ENCODE measurements around the gene KLB. TPM values are rescaled to one million over a fixed set of nuclear protein-coding genes. Genes with fewer than 3 reads are reported as not detected.

Gene KLB
- total and polyA plus RNA-seq, 2 of the 4 experiments (the other 2 are of a cell fraction), result not detected

GRCh38 chr4:39450618-39451017, 43.9 kb downstream of the KLB start:
- Histone ChIP-seq H3K23ac (ENCODE audit: low read depth, low read length) (no peak overlapping the region), H3K27me3 (ENCODE audit: control insufficient read depth, insufficient read depth, low read length) (no peaks in the 10 kb centered on the region), H4K8ac (ENCODE audit: low read depth in 2 of 2, low read length in 2 of 2) (no peak overlapping the region), H3K9me3 (ENCODE audit: control insufficient read depth, insufficient read depth, low read length) (no peaks in the 10 kb centered on the region), H2BK20ac (ENCODE audit: low read depth, low read length) (no peak overlapping the region), H3K56ac (ENCODE audit: extremely low read depth, insufficient read depth, low read length) (no peak overlapping the region), H3K36me3 (ENCODE audit: control insufficient read depth, insufficient read depth, low read length) (peaks cover 31% of the 10 kb centered on the region), H3K9ac (ENCODE audit: low read depth, low read length) (no peak overlapping the region), H3K4me2 (ENCODE audit: low read depth, low read length) (no peak overlapping the region), H4K91ac (ENCODE audit: insufficient read depth, low read depth, low read length) (no peak overlapping the region), H3K27ac (ENCODE audit: insufficient read depth, low read length) (no peak overlapping the region), H3K79me1 (ENCODE audit: low read depth in 1 of 2, low read length in 2 of 2) (peaks cover 18 to 28% of the 10 kb centered on the region in 2 experiments), H2BK120ac (ENCODE audit: low read depth, low read length) (no peak overlapping the region), H3K18ac (ENCODE audit: low read depth, low read length) (no peak overlapping the region), H2BK15ac (ENCODE audit: low read depth, low read length) (no peak overlapping the region), H2AFZ (replicated peaks; ENCODE audit: low read length, poor library complexity) (no peak overlapping the region), H4K20me1 (ENCODE audit: insufficient read depth, low read length) (peaks cover 34% of the 10 kb centered on the region), H2BK5ac (ENCODE audit: low read depth, low read length, poor library complexity, severe bottlenecking) (no peak overlapping the region), H3K9me1 (ENCODE audit: insufficient read depth, low read length) (no peaks in the 10 kb centered on the region), H4K5ac (ENCODE audit: low read depth, low read length) (no peak overlapping the region), H3K4me3 (ENCODE audit: insufficient read depth, low read depth, low read length) (no peak overlapping the region), H3K14ac (replicated peaks; ENCODE audit: low read depth, low read length) (no peak overlapping the region), H2AK9ac (replicated peaks; ENCODE audit: low read depth, low read length, poor library complexity) (no peak overlapping the region), H3K4ac (ENCODE audit: low read depth, low read length) (no peak overlapping the region), H3K4me1 (ENCODE audit: control insufficient read depth, insufficient read depth, low read length) (peaks cover 4% of the 10 kb centered on the region; the same call in 1 of the 2 replicates), H2AK5ac (ENCODE audit: low read depth, low read length) (no peak overlapping the region)
- ChIA-PET POLR2A (ENCODE audit: unreplicated experiment) (no interaction called here), CTCF (interaction anchor here (0.6 kb wide), 1 partner anchor 23 kb away, joined by 4 read pairs; no protein-coding TSS in a partner anchor)
- no peak for TF ChIP-seq ELK1 (IDR thresholded peaks at IDR 0.05; ENCODE audit: borderline replicate concordance, low read depth, low read length)
- TF ChIP-seq CHD1 (IDR thresholded peaks at IDR 0.05; ENCODE audit: low read depth, low read length), result no peak
- TF ChIP-seq CEBPB (IDR thresholded peaks at IDR 0.05; ENCODE audit: low read depth, low read length), result no peak
- TF ChIP-seq RCOR1 (IDR thresholded peaks at IDR 0.05; ENCODE audit: insufficient replicate concordance, low read length), result no peak
- TF ChIP-seq MAFK (IDR thresholded peaks at IDR 0.05; ENCODE audit: low read depth, low read length), result no peak
- TF ChIP-seq SMC3 (IDR thresholded peaks at IDR 0.05; ENCODE audit: low read depth, low read length), result no peak
- TF ChIP-seq MXI1 (IDR thresholded peaks at IDR 0.05; ENCODE audit: borderline replicate concordance, low read depth, low read length), result no peak
- TF ChIP-seq BHLHE40 (IDR thresholded peaks at IDR 0.05; ENCODE audit: low read depth, low read length), result no peak
- TF ChIP-seq POLR2A (IDR thresholded peaks at IDR 0.05; ENCODE audit: low read depth, low read length), result no peak
- TF ChIP-seq RAD21 (IDR thresholded peaks at IDR 0.05; ENCODE audit: low read length), result no peak
- no peak for TF ChIP-seq MAZ (IDR thresholded peaks at IDR 0.05; ENCODE audit: borderline replicate concordance, low read depth, low read length)
- TF ChIP-seq CTCF (conservative IDR thresholded peaks at IDR 0.05; ENCODE audit: low read depth, low read length), result no peak
- TF ChIP-seq USF2 (IDR thresholded peaks at IDR 0.05; ENCODE audit: low read depth, low read length), result no peak
- ATAC-seq (ENCODE audit: low read depth) (no peak), DNase-seq (no peak)
- in situ Hi-C loops (cut with MboI; ENCODE audit: low sequenced_read_pairs) (no loop called here), intact Hi-C loops (cut with micrococcal nuclease) (no loop called here), dilution Hi-C loops (cut with HindIII; ENCODE audit: low sequenced_read_pairs, unreplicated experiment) (no loop called here)
- 80% methylated on average over 1 of the region's 2 CpGs; no CpG with 5 or more reads in 1 of the 2 experiments for WGBS, 2 experiments (ENCODE audit: extremely low coverage in 2 of 2, insufficient read length in 1 of 2)
- no TSS peak for BruUV-seq (replicated peaks)
